B cell (primary cell): ENCODE data around the gene GATAD2A. TPM values are rescaled to one million over a fixed set of nuclear protein-coding genes. Genes with fewer than 3 reads are reported as not detected.

Experiments
- ATAC-seq: fragments of 200-7000 bp; cut with Tn5 transposase; one replicate; pipeline ENCODE4 v1.10.0; 2021; ENCODE audit warnings: low read depth, mild to moderate bottlenecking, moderate number of reproducible peaks, moderate library complexity
- CTCF ChIA-PET: fragments of 350-600 bp; sonication (Branson Sonifier 250); formaldehyde crosslinking; loops from one replicate; lab custom pipeline; 2021; ENCODE audit warnings: antibody characterized with exemption, inconsistent platforms; lab: Charles Lee
- POLR2A ChIA-PET: fragments of 350-600 bp; sonication (Branson Sonifier 250); formaldehyde crosslinking; loops from one replicate; lab custom pipeline; 2021; ENCODE audit warnings: antibody characterized with exemption; lab: Charles Lee
- DNase-seq: peaks from one replicate; pipeline ENCODE4 v3.0.0; 2013
- H2AFZ ChIP-seq: 2 replicates; pipeline ENCODE4 v1.6.1; 2012; ENCODE audit warnings: mild to moderate bottlenecking, low read depth, low read length; ENCODE audit not compliant: insufficient read depth, poor library complexity, severe bottlenecking
- H3K27ac ChIP-seq, 2 donors: 1 replicate in 1 of 2; 2 replicates in 1 of 2; pipeline ENCODE4 v1.5.1; 2012 to 2013; ENCODE audit warnings: low read length in 2 of 2, mild to moderate bottlenecking in 2 of 2, moderate library complexity in 1 of 2
- H3K27me3 ChIP-seq, 4 experiments: fragments of 200-600 bp in 1 of 4; sonication (generic) in 1 of 4; replicated peaks in 1 of 4; 1 replicate in 2 of 4; 2 replicates in 2 of 4; pipeline versions ENCODE4 v1.6.1 to v1.7.0; 2013 to 2016; ENCODE audit warnings: low read length in 3 of 4, mild to moderate bottlenecking in 2 of 4, mixed read lengths in 1 of 4, moderate library complexity in 1 of 4; ENCODE audit not compliant: insufficient read depth in 4 of 4, control insufficient read depth in 3 of 4; ENCODE audit errors: control extremely low read depth in 1 of 4
- H3K36me3 ChIP-seq, 2 experiments: replicated peaks in 1 of 2; 1 replicate in 1 of 2; 2 replicates in 1 of 2; pipeline versions ENCODE4 v1.6.1 to v1.7.1; 2013; ENCODE audit warnings: low read length in 1 of 2; ENCODE audit not compliant: insufficient read depth in 2 of 2, control insufficient read depth in 1 of 2; ENCODE audit errors: control extremely low read depth in 1 of 2, extremely low read depth in 1 of 2
- H3K4me1 ChIP-seq, 2 donors: fragments of 200-600 bp in 1 of 2; sonication (generic) in 1 of 2; 1 replicate in 1 of 2; 2 replicates in 1 of 2; pipeline versions ENCODE4 v1.5.1 to v1.6.1; 2013 to 2017; ENCODE audit warnings: low read length in 2 of 2; ENCODE audit not compliant: control insufficient read depth in 2 of 2, insufficient read depth in 2 of 2
- H3K4me2 ChIP-seq: replicated peaks from 2 replicates; pipeline ENCODE3; 2012; ENCODE audit warnings: mild to moderate bottlenecking, low read depth, low read length; ENCODE audit not compliant: poor library complexity, severe bottlenecking
- H3K4me3 ChIP-seq, 5 experiments: fragments of 200-600 bp in 1 of 5; sonication (generic) in 1 of 5; 1 replicate in 3 of 5; 2 replicates in 2 of 5; pipeline versions ENCODE4 v1.5.1 to v1.7.0; 2011 to 2016; ENCODE audit warnings: low read length in 4 of 5, mild to moderate bottlenecking in 4 of 5, low read depth in 2 of 5, control low read depth in 1 of 5, moderate library complexity in 1 of 5; ENCODE audit not compliant: insufficient read depth in 1 of 5; ENCODE audit errors: control extremely low read depth in 1 of 5, extremely low read depth in 1 of 5
- H3K79me2 ChIP-seq: fragments of 200-600 bp; sonication (generic); one replicate; pipeline ENCODE4 v1.6.0; 2016; ENCODE audit warnings: low read length; ENCODE audit not compliant: control insufficient read depth, insufficient read depth
- H3K9ac ChIP-seq: fragments of 200-600 bp; sonication (generic); 2 replicates; pipeline ENCODE4 v1.6.1; 2017; ENCODE audit warnings: mild to moderate bottlenecking, low read length, moderate library complexity
- H3K9me3 ChIP-seq, 3 donors: one replicate each; pipeline versions ENCODE4 v1.6.1 to v1.7.1; 2013; ENCODE audit warnings: low read length in 2 of 3; ENCODE audit not compliant: control insufficient read depth in 2 of 3, insufficient read depth in 1 of 3; ENCODE audit errors: control extremely low read depth in 1 of 3
- H4K20me1 ChIP-seq: 2 replicates; pipeline ENCODE4 v1.6.0; 2012; ENCODE audit warnings: mild to moderate bottlenecking, low read length; ENCODE audit not compliant: insufficient read depth, control insufficient read depth, poor library complexity, severe bottlenecking
- H3K27ac Mint-ChIP-seq: one replicate; pipeline ENCODE4 v1.8.0; 2021; ENCODE audit warnings: mixed read lengths
- H3K27me3 Mint-ChIP-seq: one replicate; pipeline ENCODE4 v1.8.0; 2021; ENCODE audit warnings: mixed read lengths
- H3K4me1 Mint-ChIP-seq: one replicate; pipeline ENCODE4 v1.8.0; 2021; ENCODE audit warnings: mixed read lengths
- H3K4me3 Mint-ChIP-seq: one replicate; pipeline ENCODE4 v1.8.0; 2021; ENCODE audit warnings: mixed read lengths
- H3K9me3 Mint-ChIP-seq: one replicate; pipeline ENCODE4 v1.8.0; 2022; ENCODE audit warnings: mixed read lengths; ENCODE audit not compliant: insufficient read depth
- CTCF ChIP-seq: fragments of 200-600 bp; IDR thresholded peaks from one replicate; pipeline ENCODE4 v1.8.0; 2022; ENCODE audit warnings: antibody characterized with exemption, mild to moderate bottlenecking
- EZH2 ChIP-seq: IDR thresholded peaks from 2 replicates; pipeline ENCODE4 v1.6.1; 2012; ENCODE audit warnings: borderline replicate concordance, low read depth, mild to moderate bottlenecking, moderate library complexity, low read length; ENCODE audit not compliant: insufficient read depth, poor library complexity, severe bottlenecking
- WGBS: methylation state at CpG from one replicate; pipeline ENCODE4 v1.1.5; 2013; ENCODE audit warnings: missing lambda C conversion rate; ENCODE audit not compliant: insufficient coverage; 5-methylcytosine and 5-hydroxymethylcytosine counted together
- intact Hi-C: fragments of 100-400 bp; cut with micrococcal nuclease; formaldehyde crosslinking; loops from one replicate; pipeline ENCODE4 v1.10.0; 2022
- polyA plus RNA-seq: library from polyadenylated mRNA; depleted of rRNA; stranded (reverse); fragments of >200 nt; gene quantifications from 2 replicates; pipeline ENCODE4 v1.2.3, GENCODE V29; 2012
- total RNA-seq, 2 donors: library from RNA; stranded (reverse); fragments of 120-200 nt in 1 of 2; gene quantifications; 1 replicate in 1 of 2; 2 replicates in 1 of 2; pipeline versions ENCODE4 v1.2.3 to v1.2.4, GENCODE V29; 2013 to 2022

Gene GATAD2A
- total and polyA plus RNA-seq, 2 donors (not counting 1 experiment from before 2014, with no cell fraction given), result 28.8 to 76.3 TPM

GRCh38 chr19:19540715-19541515, 135.4 kb downstream of the GATAD2A start:
- peak overlapping the region in 3 of 5 experiments; percentile 35 to 57 (median 48) for H3K4me3 ChIP-seq
- WGBS, result 8% methylated on average over 43 of the region's 45 CpGs
- TF ChIP-seq CTCF, result no peak
- TF ChIP-seq EZH2, result no peak
- Mint-ChIP-seq H3K4me1 (peaks cover 25% of the 10 kb centered on the region), H3K4me3 (peak overlapping the region; percentile 80), H3K27me3 (peaks cover 22% of the 10 kb centered on the region), H3K9me3 (no peaks in the 10 kb centered on the region), H3K27ac (no peak overlapping the region)
- H3K9ac ChIP-seq, result peak overlapping the region; percentile 58
- peaks cover 0 to 62% (median 23%) of the 10 kb centered on the region in 4 experiments for H3K27me3 ChIP-seq
- no peak overlapping the region for H3K27ac ChIP-seq
- peak overlapping the region; percentile 90 for H3K4me2 ChIP-seq
- H4K20me1 ChIP-seq, result no peaks in the 10 kb centered on the region
- H2AFZ ChIP-seq, result peak overlapping the region; percentile 54
- H3K36me3 ChIP-seq, result no peaks in the 10 kb centered on the region
- DNase-seq (peak; percentile 70), ATAC-seq (peak; percentile 72)
- POLR2A ChIA-PET, result interaction anchor here (0.6 to 1.0 kb wide), 3 partner anchors 9 to 258 kb away, joined by 3 read pairs; no protein-coding TSS in a partner anchor
- H3K9me3 ChIP-seq, result peaks cover 0 to 44% (median 0%) of the 10 kb centered on the region in 3 donors
- peaks cover 36 to 38% of the 10 kb centered on the region in 2 donors for H3K4me1 ChIP-seq
- intact Hi-C loops, result no loop called here
- CTCF ChIA-PET, result interaction anchor here (0.6 kb wide), 1 partner anchor 14 kb away, joined by 3 read pairs; no protein-coding TSS in a partner anchor
- no peaks in the 10 kb centered on the region for H3K79me2 ChIP-seq

- intact Hi-C loops, result no loop called here
- H3K27ac Mint-ChIP-seq, result no peak overlapping the region
Observed at GRCh38 chr19:19541616-19542015, 136.1 kb downstream of the GATAD2A start.

More at GRCh38 chr19:19541616-19542015, 136.1 kb downstream of the GATAD2A start:
- H3K4me3 Mint-ChIP-seq, result peak overlapping the region; percentile 80
- peak overlapping the region; percentile 90 for H3K4me2 ChIP-seq
- H2AFZ ChIP-seq, result no peak overlapping the region
- 79% methylated on average over 16 of the region's 16 CpGs for WGBS
- peak overlapping the region; percentile 58 for H3K9ac ChIP-seq
- H3K4me1 ChIP-seq, result peaks cover 36 to 38% of the 10 kb centered on the region in 2 donors
- ChIA-PET CTCF (interaction anchor here (0.6 kb wide), 1 partner anchor 13 kb away, joined by 3 read pairs; no protein-coding TSS in a partner anchor), POLR2A (interaction anchor here (0.6 to 1.0 kb wide), 3 partner anchors 10 to 257 kb away, joined by 3 read pairs; no protein-coding TSS in a partner anchor)
- peak overlapping the region in 2 of 5 experiments; percentile 48 to 57 for H3K4me3 ChIP-seq
- no peaks in the 10 kb centered on the region for H3K9me3 Mint-ChIP-seq
- TF ChIP-seq EZH2, result no peak
- no peak for TF ChIP-seq CTCF
- DNase-seq, result no peak
- peaks cover 0 to 44% (median 0%) of the 10 kb centered on the region in 3 donors for H3K9me3 ChIP-seq
- H3K36me3 ChIP-seq, result no peaks in the 10 kb centered on the region
- H3K4me1 Mint-ChIP-seq, result peaks cover 25% of the 10 kb centered on the region
- no peaks in the 10 kb centered on the region for H4K20me1 ChIP-seq
- no peak overlapping the region for H3K27ac ChIP-seq
- no peaks in the 10 kb centered on the region for H3K79me2 ChIP-seq
- peaks cover 22% of the 10 kb centered on the region for H3K27me3 Mint-ChIP-seq
- H3K27me3 ChIP-seq, result peaks cover 0 to 62% (median 23%) of the 10 kb centered on the region in 4 experiments
- no peak for ATAC-seq
